ENCODE measurements around the gene ELFN1. TPM values are rescaled to one million over a fixed set of nuclear protein-coding genes. Genes with fewer than 3 reads are reported as not detected.

The ELFN1 gene
- polyA plus RNA-seq, 4 donors, result 0.80 to 2.0 TPM; not detected in 2

GRCh38 chr7:1630700-1631336 lies 39.3 kb upstream of the ELFN1 start:
- DNase-seq, result no peak
- no peak for FAIRE-seq
- H3K9me3 ChIP-seq (ENCODE audit: control insufficient read depth in 2 of 2, insufficient read depth in 1 of 2, low read depth in 1 of 2, low read length in 1 of 2), result peaks cover 0 to 12% of the 10 kb centered on the region in 2 donors
- no peaks in the 10 kb centered on the region for H3K27me3 ChIP-seq (ENCODE audit: control insufficient read depth in 3 of 3, insufficient read depth in 3 of 3, low read length in 3 of 3)
- no peaks in the 10 kb centered on the region for H3K36me3 ChIP-seq (ENCODE audit: control insufficient read depth in 3 of 3, insufficient read depth in 2 of 3, low read depth in 1 of 3, low read length in 3 of 3)
- no peak overlapping the region for H3K4me3 ChIP-seq (ENCODE audit: low read depth in 1 of 3, low read length in 3 of 3)
- no peak overlapping the region for H3K27ac ChIP-seq (ENCODE audit: low read depth in 1 of 3, low read length in 2 of 3)
- H3K4me1 ChIP-seq (ENCODE audit: control insufficient read depth in 3 of 3, insufficient read depth in 2 of 3, low read depth in 1 of 3, low read length in 2 of 3), result no peaks in the 10 kb centered on the region
- WGBS, 3 donors, result 85 to 91% (median 87%) methylated on average over 3 of the region's 3 CpGs

- FAIRE-seq (no peak), DNase-seq (no peak)
- Histone ChIP-seq H3K36me3 (ENCODE audit: control insufficient read depth in 3 of 3, insufficient read depth in 2 of 3, low read depth in 1 of 3, low read length in 3 of 3) (no peaks in the 10 kb centered on the region), H3K9me3 (ENCODE audit: control insufficient read depth in 2 of 2, insufficient read depth in 1 of 2, low read depth in 1 of 2, low read length in 1 of 2) (peaks cover 0 to 17% of the 10 kb centered on the region in 2 donors), H3K4me3 (ENCODE audit: low read depth in 1 of 3, low read length in 3 of 3) (no peak overlapping the region), H3K27ac (ENCODE audit: low read depth in 1 of 3, low read length in 2 of 3) (no peak overlapping the region), H3K4me1 (ENCODE audit: control insufficient read depth in 3 of 3, insufficient read depth in 2 of 3, low read depth in 1 of 3, low read length in 2 of 3) (no peaks in the 10 kb centered on the region), H3K27me3 (ENCODE audit: control insufficient read depth in 3 of 3, insufficient read depth in 3 of 3, low read length in 3 of 3) (no peaks in the 10 kb centered on the region)
- WGBS, 3 donors, result 74 to 84% (median 81%) methylated on average over 5 of the region's 5 CpGs
Observed at GRCh38 chr7:1631678-1632077, 38.4 kb upstream of the ELFN1 start.

DNA sequence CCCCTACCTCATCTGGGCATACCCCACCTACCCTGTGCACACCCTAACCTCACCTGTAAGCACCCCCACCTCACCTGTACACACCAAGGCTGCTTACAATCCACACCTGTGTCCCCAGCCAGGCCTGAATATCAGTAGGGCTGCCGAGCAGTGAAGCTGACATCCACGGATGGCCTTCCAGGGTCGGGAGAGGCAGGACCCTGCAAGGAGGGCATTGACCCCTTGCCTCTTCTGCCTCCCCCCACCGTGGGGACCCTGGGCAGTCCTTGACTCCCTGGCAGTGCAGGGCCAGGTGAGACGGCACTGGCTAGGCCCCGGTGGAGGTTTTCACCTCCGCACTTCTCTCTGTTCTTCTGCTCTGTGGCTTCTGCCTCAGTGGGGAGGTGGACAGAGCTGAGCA lies 37.6 kb upstream of the ELFN1 start:
- FAIRE-seq (no peak), DNase-seq (no peak)
- H3K4me3 ChIP-seq (ENCODE audit: low read depth in 1 of 3, low read length in 3 of 3), result no peak overlapping the region
- no peak overlapping the region for H3K27ac ChIP-seq (ENCODE audit: low read depth in 1 of 3, low read length in 2 of 3)
- H3K27me3 ChIP-seq (ENCODE audit: control insufficient read depth in 3 of 3, insufficient read depth in 3 of 3, low read length in 3 of 3), result no peaks in the 10 kb centered on the region
- no peaks in the 10 kb centered on the region for H3K4me1 ChIP-seq (ENCODE audit: control insufficient read depth in 3 of 3, insufficient read depth in 2 of 3, low read depth in 1 of 3, low read length in 2 of 3)
- H3K36me3 ChIP-seq (ENCODE audit: control insufficient read depth in 3 of 3, insufficient read depth in 2 of 3, low read depth in 1 of 3, low read length in 3 of 3), result no peaks in the 10 kb centered on the region
- 65 to 71% (median 68%) methylated on average over 7 of the region's 7 CpGs for WGBS, 3 donors
- H3K9me3 ChIP-seq (ENCODE audit: control insufficient read depth in 2 of 2, insufficient read depth in 1 of 2, low read depth in 1 of 2, low read length in 1 of 2), result peaks cover 0 to 24% of the 10 kb centered on the region in 2 donors

GRCh38 chr7:1632916-1633785 lies 36.9 kb upstream of the ELFN1 start:
- H3K4me1 ChIP-seq (ENCODE audit: control insufficient read depth in 3 of 3, insufficient read depth in 2 of 3, low read depth in 1 of 3, low read length in 2 of 3), result no peaks in the 10 kb centered on the region
- no peaks in the 10 kb centered on the region for H3K27me3 ChIP-seq (ENCODE audit: control insufficient read depth in 3 of 3, insufficient read depth in 3 of 3, low read length in 3 of 3)
- WGBS, 3 donors, result 55 to 64% (median 60%) methylated on average over 15 of the region's 15 CpGs
- no peak for DNase-seq
- H3K4me3 ChIP-seq (ENCODE audit: low read depth in 1 of 3, low read length in 3 of 3), result no peak overlapping the region
- FAIRE-seq, result no peak
- H3K9me3 ChIP-seq (ENCODE audit: control insufficient read depth in 2 of 2, insufficient read depth in 1 of 2, low read depth in 1 of 2, low read length in 1 of 2), result peaks cover 0 to 31% of the 10 kb centered on the region in 2 donors
- H3K27ac ChIP-seq (ENCODE audit: low read depth in 1 of 3, low read length in 2 of 3), result no peak overlapping the region
- no peaks in the 10 kb centered on the region for H3K36me3 ChIP-seq (ENCODE audit: control insufficient read depth in 3 of 3, insufficient read depth in 2 of 3, low read depth in 1 of 3, low read length in 3 of 3)

DNA sequence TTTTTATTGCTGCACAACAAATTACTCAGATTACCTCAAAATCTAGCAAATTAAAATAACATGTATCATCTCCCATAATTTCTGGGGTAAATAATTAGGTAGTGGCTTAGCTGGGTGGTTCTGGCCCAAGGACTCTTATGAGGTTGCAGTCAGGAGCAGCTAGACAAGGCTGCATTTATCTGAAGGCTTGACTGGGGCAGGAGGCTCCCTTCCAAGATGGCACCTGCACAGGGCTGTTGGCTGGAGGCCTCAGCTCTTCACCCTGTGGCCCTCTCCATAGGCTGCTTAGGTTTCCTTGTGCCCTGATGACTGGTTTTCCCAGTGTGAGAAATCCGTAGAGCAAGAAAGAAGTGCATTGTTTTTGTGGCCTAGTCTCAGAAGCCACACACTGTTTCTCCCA lies 34.7 kb upstream of the ELFN1 start:
- no peak overlapping the region for H3K4me3 ChIP-seq (ENCODE audit: low read depth in 1 of 3, low read length in 3 of 3)
- H3K36me3 ChIP-seq (ENCODE audit: control insufficient read depth in 3 of 3, insufficient read depth in 2 of 3, low read depth in 1 of 3, low read length in 3 of 3), result no peaks in the 10 kb centered on the region
- DNase-seq (no peak), FAIRE-seq (no peak)
- 73 to 92% (median 90%) methylated on average over 1 of the region's 1 CpG for WGBS, 3 donors
- H3K4me1 ChIP-seq (ENCODE audit: control insufficient read depth in 3 of 3, insufficient read depth in 2 of 3, low read depth in 1 of 3, low read length in 2 of 3), result no peaks in the 10 kb centered on the region
- H3K27ac ChIP-seq (ENCODE audit: low read depth in 1 of 3, low read length in 2 of 3), result no peak overlapping the region
- H3K9me3 ChIP-seq (ENCODE audit: control insufficient read depth in 2 of 2, insufficient read depth in 1 of 2, low read depth in 1 of 2, low read length in 1 of 2), result peaks cover 0 to 32% of the 10 kb centered on the region in 2 donors
- peaks cover 0 to 2% (median 0%) of the 10 kb centered on the region in 3 donors for H3K27me3 ChIP-seq (ENCODE audit: control insufficient read depth in 3 of 3, insufficient read depth in 3 of 3, low read length in 3 of 3)

- H3K9me3 ChIP-seq (ENCODE audit: control insufficient read depth in 2 of 2, insufficient read depth in 1 of 2, low read depth in 1 of 2, low read length in 1 of 2), result peaks cover 0 to 32% of the 10 kb centered on the region in 2 donors
- H3K36me3 ChIP-seq (ENCODE audit: control insufficient read depth in 3 of 3, insufficient read depth in 2 of 3, low read depth in 1 of 3, low read length in 3 of 3), result no peaks in the 10 kb centered on the region
- WGBS, 3 donors, result 93 to 96% (median 94%) methylated on average over 2 of the region's 2 CpGs
- no peak overlapping the region for H3K27ac ChIP-seq (ENCODE audit: low read depth in 1 of 3, low read length in 2 of 3)
- peaks cover 0 to 5% (median 0%) of the 10 kb centered on the region in 3 donors for H3K27me3 ChIP-seq (ENCODE audit: control insufficient read depth in 3 of 3, insufficient read depth in 3 of 3, low read length in 3 of 3)
- H3K4me3 ChIP-seq (ENCODE audit: low read depth in 1 of 3, low read length in 3 of 3), result no peak overlapping the region
- no peak for FAIRE-seq
- no peak for DNase-seq
- H3K4me1 ChIP-seq (ENCODE audit: control insufficient read depth in 3 of 3, insufficient read depth in 2 of 3, low read depth in 1 of 3, low read length in 2 of 3), result no peaks in the 10 kb centered on the region
Observed at GRCh38 chr7:1637155-1637554, 32.9 kb upstream of the ELFN1 start.

DNA sequence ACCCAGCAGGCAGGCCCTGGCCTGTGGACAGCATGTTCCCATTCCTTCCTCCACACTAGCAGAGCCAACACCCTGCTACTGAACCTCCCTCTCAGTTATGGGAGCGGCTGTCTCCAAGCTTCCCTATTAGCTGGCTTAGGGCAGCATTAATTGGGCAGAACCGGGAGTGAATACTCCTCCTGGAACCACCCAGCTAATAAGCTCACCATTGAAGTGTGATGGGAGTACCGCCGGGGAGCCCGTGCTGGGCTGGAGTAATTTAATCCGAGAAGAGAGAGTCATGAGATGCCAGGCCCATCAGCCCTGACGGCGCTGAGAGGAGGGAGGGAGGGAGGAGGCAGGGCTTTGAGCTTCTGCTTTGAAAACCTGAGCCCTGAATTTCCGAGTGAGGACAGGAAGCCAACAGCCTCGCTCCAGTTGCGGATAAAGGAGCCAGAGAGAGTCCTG lies 31.8 kb upstream of the ELFN1 start:
- 33 to 49% (median 39%) methylated on average over 11 of the region's 11 CpGs for WGBS, 3 donors
- DNase-seq (no peak), FAIRE-seq (no peak)
- H3K4me3 ChIP-seq (ENCODE audit: low read depth in 1 of 3, low read length in 3 of 3), result no peak overlapping the region
- H3K27me3 ChIP-seq (ENCODE audit: control insufficient read depth in 3 of 3, insufficient read depth in 3 of 3, low read length in 3 of 3), result peaks cover 0 to 5% (median 0%) of the 10 kb centered on the region in 3 donors
- no peak overlapping the region for H3K27ac ChIP-seq (ENCODE audit: low read depth in 1 of 3, low read length in 2 of 3)
- H3K9me3 ChIP-seq (ENCODE audit: control insufficient read depth in 2 of 2, insufficient read depth in 1 of 2, low read depth in 1 of 2, low read length in 1 of 2), result peaks cover 0 to 32% of the 10 kb centered on the region in 2 donors
- no peaks in the 10 kb centered on the region for H3K36me3 ChIP-seq (ENCODE audit: control insufficient read depth in 3 of 3, insufficient read depth in 2 of 3, low read depth in 1 of 3, low read length in 3 of 3)
- no peaks in the 10 kb centered on the region for H3K4me1 ChIP-seq (ENCODE audit: control insufficient read depth in 3 of 3, insufficient read depth in 2 of 3, low read depth in 1 of 3, low read length in 2 of 3)

DNA sequence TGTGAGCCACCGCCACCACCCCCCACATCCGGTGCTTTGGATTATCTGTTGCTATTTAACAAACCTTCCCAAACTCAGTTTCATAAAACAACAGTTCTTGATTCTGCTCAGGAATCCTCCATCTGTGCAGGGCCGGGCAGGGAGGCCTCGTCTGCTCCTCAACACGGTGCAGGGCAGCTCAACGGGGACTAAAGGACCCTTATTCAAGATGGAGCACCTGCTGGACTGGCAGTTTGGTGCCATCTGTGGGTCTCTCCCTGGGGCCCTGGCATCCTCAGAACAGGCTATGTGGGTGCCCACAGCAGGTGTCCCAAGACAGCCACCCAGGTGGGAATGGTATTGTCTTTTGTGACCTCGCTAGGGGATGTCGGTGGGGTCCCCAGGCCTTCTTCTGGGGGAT lies 31.0 kb upstream of the ELFN1 start:
- Histone ChIP-seq H3K4me3 (ENCODE audit: low read depth in 1 of 3, low read length in 3 of 3) (no peak overlapping the region), H3K36me3 (ENCODE audit: control insufficient read depth in 3 of 3, insufficient read depth in 2 of 3, low read depth in 1 of 3, low read length in 3 of 3) (no peaks in the 10 kb centered on the region), H3K4me1 (ENCODE audit: control insufficient read depth in 3 of 3, insufficient read depth in 2 of 3, low read depth in 1 of 3, low read length in 2 of 3) (no peaks in the 10 kb centered on the region), H3K27ac (ENCODE audit: low read depth in 1 of 3, low read length in 2 of 3) (no peak overlapping the region), H3K27me3 (ENCODE audit: control insufficient read depth in 3 of 3, insufficient read depth in 3 of 3, low read length in 3 of 3) (peaks cover 0 to 5% (median 0%) of the 10 kb centered on the region in 3 donors), H3K9me3 (ENCODE audit: control insufficient read depth in 2 of 2, insufficient read depth in 1 of 2, low read depth in 1 of 2, low read length in 1 of 2) (peaks cover 0 to 32% of the 10 kb centered on the region in 2 donors)
- 82 to 90% (median 88%) methylated on average over 8 of the region's 8 CpGs for WGBS, 3 donors
- no peak for DNase-seq
- no peak for FAIRE-seq
